PFSK-1 (cell line): ENCODE data around the gene SOBP.

Experiments
- FOXP2 ChIP-seq: optimal IDR thresholded peaks from 2 replicates; pipeline ENCODE3; 2011; ENCODE audit warnings: borderline replicate concordance, control low read depth, inconsistent platforms; ENCODE audit not compliant: insufficient read depth; ENCODE audit errors: extremely low read length, extremely low read depth
- POLR2AphosphoS5 ChIP-seq: IDR thresholded peaks from 2 replicates; pipeline ENCODE4 v1.6.1; 2012; ENCODE audit warnings: low read depth, mild to moderate bottlenecking, control low read depth, low read length, moderate library complexity
- REST ChIP-seq, 2 experiments: IDR thresholded peaks; 2 replicates each; pipeline versions ENCODE4 v1.6.1 to v1.8.0; 2011 to 2012; ENCODE audit warnings: low read depth in 2 of 2, low read length in 2 of 2, control low read depth in 1 of 2, inconsistent platforms in 1 of 2, mild to moderate bottlenecking in 1 of 2, moderate library complexity in 1 of 2; ENCODE audit not compliant: insufficient read depth in 1 of 2
- SIN3A ChIP-seq: IDR thresholded peaks from 2 replicates; pipeline ENCODE4 v1.6.1; 2012; ENCODE audit warnings: mild to moderate bottlenecking, low read length, moderate library complexity, borderline replicate concordance; ENCODE audit not compliant: insufficient read depth
- TAF1 ChIP-seq: IDR thresholded peaks from 2 replicates; pipeline ENCODE4 v1.6.1; 2012; ENCODE audit warnings: low read length, control low read depth, borderline replicate concordance; ENCODE audit not compliant: insufficient read depth

Gene SOBP

GRCh38 chr6:107506145-107506544, 16.2 kb downstream of the SOBP start:
- TF ChIP-seq POLR2AphosphoS5 (no peak), FOXP2 (no peak), REST (IDR thresholded peaks at IDR 0.05; ENCODE audit: insufficient read depth in 1 of 2, low read depth in 2 of 2, low read length in 2 of 2) (no peak), SIN3A (no peak)

- TF ChIP-seq REST (IDR thresholded peaks at IDR 0.05; ENCODE audit: insufficient read depth in 1 of 2, low read depth in 2 of 2, low read length in 2 of 2), result no peak
- TF ChIP-seq SIN3A, result no peak
- no peak for TF ChIP-seq TAF1
- TF ChIP-seq POLR2AphosphoS5, result no peak
- TF ChIP-seq FOXP2, result no peak
These were observed 19.6 kb downstream of the SOBP start for GRCh38 chr6:107509506-107509905.

GRCh38 chr6:107510108-107510507, 20.2 kb downstream of the SOBP start:
- no peak for TF ChIP-seq TAF1
- no peak for TF ChIP-seq REST (IDR thresholded peaks at IDR 0.05; ENCODE audit: insufficient read depth in 1 of 2, low read depth in 2 of 2, low read length in 2 of 2)
- no peak for TF ChIP-seq POLR2AphosphoS5
- TF ChIP-seq FOXP2, result no peak
- TF ChIP-seq SIN3A, result no peak

- TF ChIP-seq FOXP2 (no peak), REST (IDR thresholded peaks at IDR 0.05; ENCODE audit: insufficient read depth in 1 of 2, low read depth in 2 of 2, low read length in 2 of 2) (no peak), POLR2AphosphoS5 (no peak), TAF1 (no peak), SIN3A (no peak)
These were observed 21.6 kb downstream of the SOBP start for GRCh38 chr6:107511511-107511993.

GRCh38 chr6:107513214-107513613, 23.3 kb downstream of the SOBP start:
- TF ChIP-seq TAF1 (no peak), REST (IDR thresholded peaks at IDR 0.05; ENCODE audit: insufficient read depth in 1 of 2, low read depth in 2 of 2, low read length in 2 of 2) (no peak), SIN3A (no peak), FOXP2 (no peak)
